HG03565 (cell line): ENCODE data around the gene HEPN1.

Source experiments
- ATAC-seq: cut with Tn5 transposase; IDR thresholded peaks from one replicate; pipeline ENCODE4 v1.9.1; 2021; ENCODE audit warnings: mild to moderate bottlenecking, moderate library complexity; ENCODE audit not compliant: unreplicated experiment

Gene HEPN1

DNA sequence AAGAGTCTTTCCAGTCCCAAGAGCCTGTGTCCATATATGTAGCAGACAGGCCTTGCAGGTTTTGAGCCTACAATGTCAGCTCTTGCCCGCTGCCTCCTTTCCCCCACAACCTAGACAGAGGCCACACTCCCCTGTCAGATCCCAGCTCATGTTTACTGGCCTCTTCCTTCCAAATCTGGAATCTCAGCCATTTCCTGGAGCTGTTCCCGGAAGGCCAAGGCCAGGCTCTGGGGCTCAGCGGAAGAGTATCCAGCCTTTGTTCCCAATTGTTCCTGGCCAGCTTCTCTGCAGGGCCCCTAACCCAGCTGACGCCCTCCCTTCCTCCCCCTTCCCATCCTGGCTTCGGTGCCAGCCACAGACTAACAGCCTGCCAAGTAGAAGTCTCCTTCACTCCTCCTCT lies 20.3 kb upstream of the HEPN1 start:
- no peak for ATAC-seq

DNA sequence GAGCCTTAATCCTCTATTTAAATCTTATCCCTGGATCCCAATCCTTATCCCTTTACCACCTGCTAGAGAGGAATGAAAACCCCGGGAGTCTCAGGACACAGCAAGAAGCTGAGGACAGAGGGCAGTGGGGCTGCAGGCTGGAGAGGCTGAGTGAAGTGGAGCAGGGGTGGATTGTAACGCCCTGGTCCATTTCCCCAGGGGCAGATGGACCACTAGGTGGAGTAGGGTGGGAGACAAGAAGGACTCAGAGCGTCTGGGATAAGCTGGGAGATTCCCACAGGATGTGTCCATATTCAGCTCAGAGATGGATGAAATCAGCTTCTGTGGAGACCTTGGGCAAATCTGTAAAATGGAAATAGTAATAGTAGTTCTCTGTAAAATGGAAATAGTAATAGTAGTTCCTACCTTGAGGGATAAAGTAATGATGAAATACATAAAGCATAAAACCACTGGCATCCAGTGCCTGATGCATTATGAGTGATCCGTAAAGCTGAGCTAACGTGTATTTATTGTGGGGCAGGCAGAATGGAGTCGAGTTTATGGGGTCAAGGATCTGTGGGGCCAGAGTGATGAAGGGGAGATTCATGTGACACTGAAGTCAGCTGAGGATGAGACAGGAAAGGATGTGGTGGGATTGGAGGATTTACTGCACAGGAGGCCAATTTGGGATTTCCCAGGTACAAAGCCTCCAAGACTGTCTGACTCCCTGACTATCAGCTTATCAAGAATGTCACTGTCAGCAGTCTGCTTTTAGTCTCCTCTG lies 19.5 kb upstream of the HEPN1 start:
- no peak for ATAC-seq

DNA sequence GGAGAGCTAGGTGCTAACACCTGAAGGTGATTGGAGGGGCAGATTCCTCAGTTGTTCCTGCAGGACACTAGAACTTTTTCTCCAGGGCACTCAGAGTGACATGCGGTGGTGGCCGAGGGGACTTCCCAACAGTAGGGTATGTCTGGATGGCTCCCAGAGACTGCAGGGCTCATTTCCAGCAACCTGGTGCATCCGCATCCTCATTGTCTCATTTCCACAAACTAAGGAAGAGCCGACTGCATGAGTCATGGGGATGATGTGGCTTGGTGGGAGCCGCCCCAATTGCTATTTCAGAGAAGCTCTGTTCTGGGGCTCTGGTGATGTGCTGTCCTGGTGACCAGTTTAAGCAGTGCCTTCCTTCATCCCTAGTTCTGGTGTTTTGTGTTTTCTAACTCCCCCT lies 18.6 kb upstream of the HEPN1 start:
- ATAC-seq = no peak

DNA sequence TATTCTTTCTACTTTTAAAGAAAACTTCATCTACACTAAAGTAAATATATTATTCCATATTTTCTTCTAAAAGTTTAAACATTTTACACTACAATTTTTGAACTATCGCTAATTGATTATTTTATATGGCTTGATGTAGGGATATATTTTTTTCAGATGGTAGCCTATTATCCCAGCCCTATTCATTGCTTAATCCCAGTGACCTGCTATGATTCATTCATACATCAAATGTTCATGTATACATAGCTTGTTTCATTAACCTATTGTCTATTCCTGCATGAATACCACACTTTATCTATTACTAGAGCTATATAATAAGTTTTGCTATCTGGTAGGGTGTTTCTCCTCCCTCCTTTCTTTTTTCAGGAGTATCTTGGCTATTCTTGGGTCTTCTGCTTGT lies 16.4 kb upstream of the HEPN1 start:
- no peak for ATAC-seq

DNA sequence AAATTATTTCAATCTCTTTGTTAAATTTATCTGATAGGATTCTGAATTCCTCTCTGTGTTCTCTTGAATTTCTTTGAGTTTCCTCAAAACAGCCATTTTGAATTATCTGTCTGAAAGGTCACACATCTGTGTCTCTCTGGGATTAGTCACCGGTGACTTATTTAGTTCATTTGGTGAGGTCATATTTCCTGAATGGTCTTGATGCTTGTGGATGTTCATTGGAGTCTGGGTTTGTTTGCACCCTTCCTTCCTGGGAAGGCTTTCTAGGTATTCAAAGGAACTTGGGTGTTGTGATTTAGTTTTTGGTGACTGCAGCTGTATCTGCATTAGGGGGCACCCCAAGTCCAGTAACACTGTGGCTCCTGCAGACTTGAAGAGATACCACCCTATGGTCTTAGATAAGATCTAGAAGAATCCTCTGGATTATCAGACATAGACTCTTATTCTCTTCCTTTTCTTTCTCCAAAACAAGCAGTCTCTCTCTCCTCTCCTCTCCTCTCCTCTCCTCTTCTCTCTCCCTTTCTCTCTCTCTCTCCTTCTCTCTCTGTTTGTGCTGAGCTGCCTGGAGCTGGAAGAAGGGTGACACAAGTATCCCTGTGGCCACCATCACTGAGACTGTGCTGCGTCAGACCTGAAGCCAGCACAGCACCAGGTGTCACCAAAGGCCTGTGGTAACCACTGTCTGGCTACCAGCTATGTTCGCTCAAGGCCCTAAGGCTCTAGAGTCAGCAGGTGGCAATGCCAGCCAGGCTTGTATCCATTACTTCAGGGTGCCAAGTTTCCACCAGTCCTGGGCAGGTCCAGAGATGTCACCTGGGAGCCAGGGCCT lies 3.3 kb upstream of the HEPN1 start:
- ATAC-seq = no peak

DNA sequence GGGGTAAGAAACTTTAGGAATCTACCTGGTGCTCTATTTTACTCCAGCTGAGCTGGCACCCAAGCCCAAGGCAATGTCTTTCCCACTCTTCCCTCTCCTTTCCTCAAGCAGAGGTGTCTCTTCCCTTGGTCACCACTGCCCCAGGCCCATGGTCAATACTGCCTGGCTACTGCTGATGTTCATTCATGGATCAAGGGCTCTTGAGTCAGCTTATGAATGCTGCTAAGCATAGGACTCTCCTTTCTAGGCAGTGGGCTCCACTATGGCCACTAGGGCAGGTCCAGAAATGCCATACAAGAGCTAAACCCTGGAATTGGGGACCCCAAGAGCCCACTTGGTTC lies 2.7 kb upstream of the HEPN1 start:
- no peak for ATAC-seq

DNA sequence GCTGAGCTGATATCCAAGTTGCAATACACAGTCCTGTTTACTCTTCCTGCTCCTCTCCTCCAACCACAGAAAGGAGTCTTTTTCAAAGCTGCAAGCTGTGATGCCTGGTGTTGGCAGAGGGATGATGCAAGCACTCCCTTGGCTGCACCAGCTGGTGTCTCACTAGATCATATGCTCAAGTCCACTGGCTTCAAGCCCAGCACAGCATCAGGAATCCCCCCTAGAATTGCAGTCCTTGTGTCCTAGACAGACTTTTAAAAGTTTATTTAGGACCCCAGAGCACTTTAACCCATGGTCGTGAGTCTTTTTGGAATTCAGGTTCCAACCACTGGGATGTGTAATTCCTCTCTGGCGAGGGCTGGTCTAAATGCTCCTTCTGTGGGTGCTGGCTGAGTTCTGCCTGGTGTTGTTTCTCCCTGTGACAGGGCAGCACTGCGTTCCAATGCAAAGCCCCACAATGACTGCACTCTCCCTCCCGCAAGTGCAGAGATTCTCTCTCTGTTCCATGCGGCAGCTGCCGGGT lies 1.9 kb upstream of the HEPN1 start:
- no peak for ATAC-seq

DNA sequence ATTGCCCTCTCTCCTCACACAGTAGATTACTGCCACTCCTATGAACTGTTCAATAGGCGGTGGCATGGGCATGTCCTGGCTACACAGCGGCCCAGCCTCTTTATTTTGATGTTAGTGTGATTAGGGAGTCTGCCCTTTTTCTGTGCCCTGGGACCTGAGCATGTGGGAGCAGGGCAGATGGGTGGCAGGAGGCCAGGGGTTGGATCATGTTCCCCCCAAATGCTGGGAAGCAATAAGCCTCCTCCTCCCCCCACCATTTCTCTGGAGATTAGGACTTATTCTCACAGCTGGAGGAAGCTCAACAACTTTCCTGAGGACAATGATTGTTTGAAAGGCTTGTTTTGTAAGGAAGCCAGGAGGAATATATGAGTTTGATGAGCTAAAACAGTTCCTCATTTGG lies 848 bp downstream of the HEPN1 start:
- no peak for ATAC-seq

DNA sequence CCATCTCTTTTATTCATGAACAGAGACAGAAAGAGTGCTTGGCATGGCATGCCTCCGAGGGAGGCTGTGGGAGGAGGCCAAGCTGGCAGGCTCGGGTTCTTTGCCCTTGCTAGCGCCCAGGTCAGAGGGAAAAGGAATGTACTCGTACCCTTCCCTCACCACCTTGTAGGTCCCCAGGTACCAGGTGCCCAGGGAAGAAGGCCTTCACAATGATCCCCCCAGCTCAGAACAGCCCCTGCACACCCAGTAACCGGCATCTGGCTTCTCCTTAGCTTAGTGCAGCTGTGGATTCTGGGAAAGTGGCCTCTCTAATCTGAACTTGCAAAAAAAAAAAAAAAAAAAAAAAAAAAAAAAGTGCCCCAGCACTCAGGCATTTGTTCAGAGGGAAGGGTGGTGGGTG lies 1.3 kb downstream of the HEPN1 start:
- ATAC-seq = no peak

DNA sequence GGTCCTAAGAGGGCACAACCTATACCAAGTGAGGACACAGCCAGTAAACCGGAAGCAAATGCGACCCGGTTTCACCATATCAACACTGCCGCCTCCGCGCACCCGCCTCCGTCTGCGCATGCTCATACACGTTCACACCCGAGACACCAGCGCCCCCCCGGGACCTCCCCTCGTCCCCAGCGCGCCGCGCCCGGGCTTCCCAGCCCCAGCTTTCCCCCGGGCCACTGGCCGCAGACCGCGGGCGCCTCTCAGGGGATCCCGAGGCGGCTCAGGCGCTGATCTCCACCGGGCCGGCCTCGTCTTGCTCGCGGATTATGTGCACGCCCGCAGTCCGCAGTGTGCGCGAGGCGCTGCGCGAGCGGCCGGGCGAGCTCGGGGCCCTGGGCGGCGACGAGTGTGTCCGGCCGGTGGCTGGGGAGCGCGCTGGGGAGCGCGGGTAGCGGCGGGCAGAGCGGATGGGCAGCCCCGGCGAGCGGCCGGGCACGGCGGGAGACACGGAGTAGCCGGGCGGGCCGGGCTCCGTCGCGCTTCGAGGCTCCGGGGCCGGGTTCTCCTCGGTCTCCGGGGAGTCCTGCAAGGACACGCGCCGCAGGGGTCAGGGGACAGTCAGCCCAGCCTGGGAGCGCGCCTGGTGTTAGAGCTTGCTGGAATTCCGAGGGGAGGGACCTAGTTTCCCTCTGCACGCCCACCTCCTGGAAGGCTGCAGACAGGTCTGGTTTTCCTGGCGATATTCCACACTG lies 2.0 kb downstream of the HEPN1 start:
- ATAC-seq = no peak

DNA sequence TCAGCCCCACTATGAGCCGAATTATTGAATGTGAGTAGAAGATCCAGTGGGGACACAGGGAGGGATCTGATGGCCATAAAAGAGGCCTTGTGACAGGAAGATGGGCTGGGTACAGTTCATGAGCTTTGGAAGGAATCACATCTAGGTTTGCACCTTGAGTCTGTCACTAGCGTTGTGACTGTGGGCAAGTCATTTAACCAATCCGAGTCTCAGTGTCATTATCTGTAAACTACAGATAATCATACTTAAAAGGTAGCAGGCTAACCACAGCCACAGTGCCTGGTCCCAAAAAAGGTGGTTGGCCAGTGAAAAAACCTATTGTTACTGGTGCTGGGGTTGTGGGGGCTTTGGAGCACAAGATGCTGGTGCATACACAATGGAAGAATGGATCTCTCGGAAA lies 3.8 kb downstream of the HEPN1 start:
- no peak for ATAC-seq

DNA sequence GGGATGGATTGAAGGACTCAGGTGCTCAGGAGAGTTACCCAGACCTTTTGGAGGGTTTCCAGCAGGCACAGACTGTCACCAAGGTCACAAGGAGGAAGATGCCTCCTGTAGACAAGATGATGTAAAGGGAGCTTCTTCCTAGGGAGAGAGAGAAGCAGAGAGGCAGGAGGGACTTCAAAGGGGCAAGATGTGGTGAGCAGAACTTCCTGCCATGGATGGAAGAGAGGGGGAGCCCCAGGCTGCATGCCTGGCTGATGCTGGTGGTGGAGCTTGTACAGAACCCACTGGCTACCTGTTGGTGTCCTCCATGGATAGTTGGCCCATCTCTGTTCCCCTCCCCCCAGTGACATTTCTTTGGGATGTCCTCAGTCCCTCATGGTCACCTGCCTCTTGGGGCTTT lies 4.2 kb downstream of the HEPN1 start:
- no peak for ATAC-seq

DNA sequence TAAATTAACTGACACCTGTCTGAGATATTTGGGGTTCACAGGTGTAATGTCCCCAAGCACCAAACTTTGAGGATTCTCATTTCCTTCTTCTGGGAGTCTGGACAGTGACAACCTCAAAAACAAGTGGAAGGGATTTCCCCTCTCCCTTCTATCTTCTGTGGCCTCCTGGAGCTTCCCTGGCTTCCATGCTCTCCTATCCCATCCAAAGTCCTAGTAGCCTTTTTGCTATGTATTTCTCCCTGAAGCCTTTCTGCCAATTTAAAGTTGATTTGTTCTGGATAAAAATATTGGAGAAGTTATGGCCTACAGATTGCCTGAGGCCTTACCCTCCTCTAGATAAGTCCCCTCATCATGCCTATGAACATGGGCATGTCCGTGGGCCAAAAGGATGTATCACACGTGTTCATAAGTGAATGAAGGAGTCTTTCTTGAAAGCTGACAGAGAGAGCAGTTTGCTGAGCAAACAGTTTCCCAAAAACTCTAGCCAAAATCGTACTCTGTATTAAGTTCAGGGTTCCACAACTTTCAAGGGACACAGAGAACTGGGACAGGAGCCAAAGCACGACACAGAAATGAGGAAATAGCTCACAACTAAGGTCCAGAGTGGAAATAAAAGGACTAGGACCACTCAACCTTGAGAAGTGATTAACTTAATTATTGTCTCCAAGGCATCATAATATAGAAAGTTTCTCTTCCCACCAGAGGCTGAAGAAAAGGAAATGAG lies 10.1 kb downstream of the HEPN1 start:
- ATAC-seq = no peak

DNA sequence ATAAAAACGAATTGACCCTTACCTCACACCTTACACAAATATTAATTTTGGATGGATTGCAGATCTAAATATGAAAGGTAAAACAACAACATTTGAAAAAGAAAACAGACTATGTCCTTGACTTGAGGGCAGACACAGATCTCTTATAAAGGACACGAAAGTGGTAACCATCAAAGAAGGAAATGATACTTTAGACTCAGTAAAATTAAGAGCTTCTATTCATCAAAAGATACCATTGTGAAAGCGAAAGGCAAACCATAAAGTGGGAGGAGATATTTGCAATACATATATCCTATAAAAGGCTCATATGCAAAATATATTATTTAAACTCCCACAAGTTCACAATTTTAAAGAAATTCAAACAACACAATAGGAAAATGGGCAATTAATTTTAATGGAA lies 11.7 kb downstream of the HEPN1 start:
- peak; percentile 89 for ATAC-seq

DNA sequence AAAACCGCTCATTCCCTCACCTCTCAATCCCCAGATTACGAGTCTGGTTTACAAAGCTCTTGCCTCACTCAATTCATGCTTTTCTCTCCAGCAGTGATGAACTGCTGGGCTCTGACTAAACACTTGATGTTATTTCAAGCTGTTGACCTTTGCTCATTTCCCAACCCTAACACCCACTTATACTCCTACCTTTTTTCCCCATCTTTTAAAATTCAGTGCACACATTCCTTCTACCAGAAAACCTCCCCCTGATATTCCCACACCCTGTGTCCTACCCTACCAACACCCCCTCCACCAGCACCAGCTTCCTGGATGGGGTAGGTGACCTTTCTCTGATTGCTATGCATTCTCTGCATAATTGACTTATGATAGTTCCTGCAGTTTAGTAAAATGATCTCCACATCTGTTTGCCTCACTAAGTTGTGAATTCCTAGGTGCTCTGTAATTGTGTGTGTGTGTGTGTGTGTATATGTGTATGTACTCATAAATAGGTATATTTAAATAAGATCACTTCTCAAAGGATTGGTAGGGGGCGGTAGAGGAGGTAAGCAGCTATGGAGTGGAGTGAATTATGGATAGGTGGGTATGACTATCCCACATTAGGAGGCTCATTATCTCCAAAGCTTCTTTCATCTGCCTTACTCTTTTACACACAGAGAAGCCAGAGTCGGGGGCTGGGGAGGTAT lies 16.0 kb downstream of the HEPN1 start:
- no peak for ATAC-seq

DNA sequence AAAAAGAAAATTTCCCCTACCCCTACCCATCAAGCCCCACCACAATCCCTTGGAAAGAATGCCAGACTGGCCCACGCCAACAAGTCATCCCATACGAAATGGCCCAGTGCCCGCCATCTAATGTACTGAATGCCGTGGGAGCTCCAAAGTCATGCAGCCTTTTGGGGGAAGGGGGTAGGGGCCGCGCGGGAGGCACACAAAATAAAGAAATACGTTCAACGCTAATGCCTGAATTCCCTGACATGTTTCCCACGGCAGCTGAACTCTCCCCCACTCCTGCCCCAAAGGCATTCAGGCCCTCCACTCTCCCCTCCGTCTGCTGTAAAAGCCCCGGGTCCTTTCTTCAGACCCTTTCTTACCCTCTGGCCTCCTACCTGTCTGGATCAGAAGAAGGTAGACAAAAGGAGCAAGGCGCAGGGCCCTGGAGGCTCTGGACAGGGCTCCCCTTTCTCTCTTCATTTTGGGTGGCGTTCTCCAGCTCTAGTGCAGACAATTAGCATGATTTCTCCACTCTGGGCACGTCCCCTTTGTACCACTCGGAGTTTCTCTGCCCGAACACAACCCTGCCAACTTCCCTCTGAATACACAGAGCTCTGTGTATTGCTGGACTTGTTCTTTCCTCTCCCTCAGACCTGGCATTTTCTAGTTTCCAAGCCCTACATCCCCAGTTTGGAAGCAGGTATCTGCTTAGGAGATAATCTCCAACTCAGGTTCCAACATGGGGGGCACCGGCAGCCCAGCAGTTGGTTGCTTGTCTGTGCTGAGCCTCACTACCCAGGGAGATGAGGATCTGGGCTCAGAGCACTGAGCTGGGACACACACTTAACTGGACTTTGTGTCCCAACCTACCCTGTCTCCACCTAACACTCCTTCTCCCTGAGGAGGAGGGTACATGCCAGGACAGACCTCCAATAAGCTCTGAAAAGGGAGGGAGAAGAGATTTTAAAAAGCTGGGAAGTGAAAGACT lies 16.8 kb downstream of the HEPN1 start, which contains the start of gene HEPACAM:
TSS of gene HEPACAM (minus strand) at position 500 of the 967 bp plus-strand sequence. CDS start at position 459, 41 bp downstream.
- no peak for ATAC-seq

DNA sequence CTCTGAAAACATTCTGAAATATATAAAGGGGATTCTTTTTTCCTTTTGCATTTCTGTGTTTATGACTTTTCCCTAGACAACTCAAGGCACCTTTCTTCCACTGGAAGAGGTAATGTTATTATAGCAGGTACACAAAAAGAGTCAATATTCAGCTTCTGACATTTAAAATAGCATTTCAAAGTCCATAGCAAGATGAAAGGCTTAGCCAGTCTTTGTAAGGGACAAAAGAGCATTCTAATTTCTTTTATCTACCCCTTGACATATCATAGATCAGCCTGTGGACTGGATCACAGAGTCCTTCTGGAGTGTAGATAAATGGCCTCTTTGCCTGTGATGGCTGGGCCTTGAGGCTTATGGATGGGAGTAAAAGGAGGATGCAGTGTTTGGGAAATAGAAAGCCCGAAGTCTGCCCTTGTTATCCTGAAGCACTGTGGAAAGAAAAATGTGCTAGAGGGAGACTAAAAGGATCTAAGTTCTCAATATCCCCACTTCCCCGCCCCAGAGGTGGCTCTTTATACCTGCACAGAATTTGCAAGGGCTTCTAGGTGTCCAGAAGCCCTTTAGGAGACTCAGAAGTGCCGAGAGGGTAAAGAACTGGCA lies 18.4 kb downstream of the HEPN1 start:
- no peak for ATAC-seq

DNA sequence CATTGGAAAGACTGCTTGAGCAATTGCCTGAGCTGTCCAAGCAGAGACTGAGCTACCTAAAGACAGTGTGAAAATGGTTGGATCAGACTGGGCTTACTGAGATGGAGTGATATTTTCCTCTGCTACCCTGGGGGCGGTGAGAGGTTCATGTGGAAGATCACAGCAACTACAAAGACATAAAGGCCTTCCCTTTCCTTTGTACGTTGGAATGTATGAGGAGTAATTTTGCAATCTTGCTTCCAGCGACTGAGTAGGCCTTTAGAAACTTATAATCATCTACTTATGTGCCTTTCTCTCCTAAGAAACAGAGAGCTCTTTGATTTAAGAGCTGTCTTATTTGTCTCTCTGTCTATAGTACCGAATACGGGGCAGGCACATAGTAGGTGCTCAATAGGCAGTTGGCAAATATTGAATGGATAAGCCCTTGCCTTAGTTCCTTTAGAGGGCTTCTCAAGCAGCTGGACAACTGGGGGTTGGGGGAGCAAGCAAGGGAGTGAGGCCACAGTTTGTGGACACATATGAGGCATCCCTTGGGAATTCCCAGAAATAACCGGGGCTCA lies 19.2 kb downstream of the HEPN1 start:
- no peak for ATAC-seq
